Hepatocyte (in vitro differentiated cells): ENCODE measurements around the gene FAM20A. TPM values are rescaled to one million over a fixed set of nuclear protein-coding genes. Genes with fewer than 3 reads are reported as not detected.

Experiments used
- DNase-seq: peaks from one replicate; pipeline ENCODE4 v3.0.0-alpha.2; 2016; ENCODE audit warnings: low spot score
- H2AFZ ChIP-seq: fragments of 200-600 bp; sonication (generic); 2 replicates; pipeline ENCODE4 v1.6.0; 2016; ENCODE audit warnings: antibody characterized with exemption, mild to moderate bottlenecking
- H3K27ac ChIP-seq: fragments of 200-600 bp; sonication (generic); 2 replicates; pipeline ENCODE4 v1.5.1; 2016; ENCODE audit warnings: mild to moderate bottlenecking
- H3K27me3 ChIP-seq: fragments of 200-600 bp; sonication (generic); 2 replicates; pipeline ENCODE4 v1.6.1; 2016
- H3K36me3 ChIP-seq: fragments of 200-600 bp; sonication (generic); replicated peaks from 2 replicates; pipeline ENCODE4 v1.5.1; 2016; ENCODE audit warnings: low read depth; ENCODE audit not compliant: insufficient read depth
- H3K4me1 ChIP-seq: fragments of 200-600 bp; sonication (generic); 2 replicates; pipeline ENCODE4 v1.5.1; 2016; ENCODE audit warnings: mild to moderate bottlenecking, moderate library complexity; ENCODE audit not compliant: insufficient read depth
- H3K4me2 ChIP-seq: fragments of 200-600 bp; sonication (generic); 2 replicates; pipeline ENCODE4 v1.6.0; 2016
- H3K4me3 ChIP-seq: fragments of 200-600 bp; sonication (generic); 2 replicates; pipeline ENCODE4 v1.5.1; 2016; ENCODE audit warnings: mild to moderate bottlenecking
- H3K79me2 ChIP-seq: fragments of 200-600 bp; sonication (generic); 2 replicates; pipeline ENCODE4 v1.6.0; 2017; ENCODE audit warnings: mild to moderate bottlenecking
- H3K9me2 ChIP-seq: fragments of 200-600 bp; sonication (generic); replicated peaks from 2 replicates; pipeline ENCODE4 v1.6.0; 2017; ENCODE audit warnings: mild to moderate bottlenecking; ENCODE audit not compliant: insufficient read depth
- H3K9me3 ChIP-seq: fragments of 200-600 bp; sonication (generic); 2 replicates; pipeline ENCODE4 v1.5.1; 2016; ENCODE audit warnings: low read depth, mild to moderate bottlenecking
- H4K20me1 ChIP-seq: fragments of 200-600 bp; sonication (generic); 2 replicates; pipeline ENCODE4 v1.6.0; 2016; ENCODE audit warnings: mild to moderate bottlenecking; ENCODE audit not compliant: insufficient read depth, poor library complexity, severe bottlenecking
- EZH2 ChIP-seq: fragments of 200-600 bp; sonication (generic); IDR thresholded peaks from 2 replicates; pipeline ENCODE4 v1.6.1; 2016; ENCODE audit warnings: antibody characterized with exemption, mild to moderate bottlenecking, borderline replicate concordance
- EZH2phosphoT487 ChIP-seq: fragments of 200-600 bp; sonication (generic); IDR thresholded peaks from one replicate; pipeline ENCODE4 v1.6.1; 2018; ENCODE audit warnings: antibody characterized with exemption, mild to moderate bottlenecking, low read depth, moderate library complexity; ENCODE audit not compliant: unreplicated experiment, severe bottlenecking
- WGBS: methylation state at CpG from one replicate; pipeline ENCODE4 v1.1.6; 2016; ENCODE audit warnings: low lambda C conversion rate; ENCODE audit errors: missing lambda C conversion rate; 5-methylcytosine and 5-hydroxymethylcytosine counted together
- polyA plus RNA-seq: library from polyadenylated mRNA; unstranded; fragments of >200 nt; fragmentation: Nextera tagmentation; extraction: Ambion mirVana; gene quantifications from 2 replicates; pipeline ENCODE4 v1.2.1, GENCODE V29; 2016
- total RNA-seq: library from RNA; depleted of rRNA; stranded (reverse); fragments of >200 nt; gene quantifications from 2 replicates; pipeline ENCODE4 v1.2.3, GENCODE V29; 2014
- TF ChIP-seq, protein P1 (sequence below): fragments of 200-600 bp; sonication (generic); IDR thresholded peaks from 2 replicates; pipeline ENCODE4 v1.5.1; 2016; ENCODE audit warnings: antibody characterized with exemption, mild to moderate bottlenecking; ENCODE audit not compliant: poor library complexity

Gene FAM20A
- total and polyA plus RNA-seq, 2 experiments from 2014 or later = 19.9 to 39.7 TPM

DNA sequence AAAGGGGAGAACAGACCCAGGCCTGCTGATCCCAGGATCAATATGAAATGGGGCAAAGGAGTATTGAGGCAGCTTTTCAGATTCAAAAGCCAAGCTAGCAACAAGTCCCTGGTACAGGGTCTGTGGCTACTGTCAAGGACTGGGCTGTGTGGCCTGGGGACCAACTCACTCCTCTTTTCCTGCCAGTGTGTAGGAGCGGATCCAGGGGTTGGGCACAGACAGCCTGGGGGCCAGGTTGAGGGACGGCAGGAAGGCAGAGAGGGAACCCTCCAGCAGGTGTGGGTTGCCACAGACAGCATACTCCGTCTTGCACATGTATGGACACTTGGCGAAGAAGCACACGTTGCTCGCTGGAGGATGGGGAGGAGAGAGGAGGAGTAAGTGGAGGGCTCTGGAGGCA, 59.4 kb downstream of the FAM20A start:
- TF ChIP-seq EZH2 (no peak), EZH2phosphoT487 (no peak)
- TF ChIP-seq, protein P1, sequence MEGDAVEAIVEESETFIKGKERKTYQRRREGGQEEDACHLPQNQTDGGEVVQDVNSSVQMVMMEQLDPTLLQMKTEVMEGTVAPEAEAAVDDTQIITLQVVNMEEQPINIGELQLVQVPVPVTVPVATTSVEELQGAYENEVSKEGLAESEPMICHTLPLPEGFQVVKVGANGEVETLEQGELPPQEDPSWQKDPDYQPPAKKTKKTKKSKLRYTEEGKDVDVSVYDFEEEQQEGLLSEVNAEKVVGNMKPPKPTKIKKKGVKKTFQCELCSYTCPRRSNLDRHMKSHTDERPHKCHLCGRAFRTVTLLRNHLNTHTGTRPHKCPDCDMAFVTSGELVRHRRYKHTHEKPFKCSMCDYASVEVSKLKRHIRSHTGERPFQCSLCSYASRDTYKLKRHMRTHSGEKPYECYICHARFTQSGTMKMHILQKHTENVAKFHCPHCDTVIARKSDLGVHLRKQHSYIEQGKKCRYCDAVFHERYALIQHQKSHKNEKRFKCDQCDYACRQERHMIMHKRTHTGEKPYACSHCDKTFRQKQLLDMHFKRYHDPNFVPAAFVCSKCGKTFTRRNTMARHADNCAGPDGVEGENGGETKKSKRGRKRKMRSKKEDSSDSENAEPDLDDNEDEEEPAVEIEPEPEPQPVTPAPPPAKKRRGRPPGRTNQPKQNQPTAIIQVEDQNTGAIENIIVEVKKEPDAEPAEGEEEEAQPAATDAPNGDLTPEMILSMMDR = no peak

DNA sequence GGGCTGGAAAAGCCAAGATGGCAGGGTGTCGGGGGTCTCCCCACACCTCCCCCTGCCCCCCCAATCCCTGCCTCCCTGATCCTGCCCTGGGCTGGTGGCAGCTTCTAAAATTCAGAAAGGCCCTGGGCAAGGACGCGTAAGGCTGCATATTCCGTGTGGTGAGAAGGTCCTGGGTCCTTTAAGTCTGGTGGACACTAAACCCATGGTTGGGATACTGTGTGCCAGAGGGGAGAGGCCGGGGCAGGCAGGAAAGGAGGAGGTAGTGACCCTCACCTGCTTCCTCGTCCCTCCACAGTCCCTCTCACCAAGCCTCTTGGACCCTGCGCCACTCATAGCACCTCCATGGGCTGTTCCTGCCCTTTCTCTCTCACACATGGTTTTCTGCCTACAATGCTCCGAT, 60.2 kb downstream of the FAM20A start:
- DNase-seq = no peak
- H4K20me1 ChIP-seq = no peaks in the 10 kb centered on the region
- no peaks in the 10 kb centered on the region for H3K27me3 ChIP-seq
- H2AFZ ChIP-seq = no peak overlapping the region
- H3K9me3 ChIP-seq = no peaks in the 10 kb centered on the region
- TF ChIP-seq EZH2phosphoT487 (no peak), EZH2 (no peak)
- TF ChIP-seq, protein P1 = no peak
- 96% methylated on average over 8 of the region's 8 CpGs for WGBS
- H3K79me2 ChIP-seq = no peaks in the 10 kb centered on the region
- H3K4me2 ChIP-seq = no peak overlapping the region
- no peaks in the 10 kb centered on the region for H3K36me3 ChIP-seq
- no peaks in the 10 kb centered on the region for H3K9me2 ChIP-seq
- H3K4me3 ChIP-seq = no peak overlapping the region
- H3K27ac ChIP-seq = no peak overlapping the region
- H3K4me1 ChIP-seq = peaks cover 4% of the 10 kb centered on the region

More for the DNA sequence above, 59.4 kb downstream of the FAM20A start:
- peaks cover 4% of the 10 kb centered on the region for H3K4me1 ChIP-seq
- H3K36me3 ChIP-seq = no peaks in the 10 kb centered on the region
- no peak overlapping the region for H3K27ac ChIP-seq
- no peaks in the 10 kb centered on the region for H4K20me1 ChIP-seq
- no peak for DNase-seq
- H3K4me3 ChIP-seq = no peak overlapping the region
- 96% methylated on average over 6 of the region's 6 CpGs for WGBS
- no peaks in the 10 kb centered on the region for H3K79me2 ChIP-seq
- H3K27me3 ChIP-seq = no peaks in the 10 kb centered on the region
- no peaks in the 10 kb centered on the region for H3K9me3 ChIP-seq
- no peak overlapping the region for H3K4me2 ChIP-seq
- H2AFZ ChIP-seq = no peak overlapping the region
- no peaks in the 10 kb centered on the region for H3K9me2 ChIP-seq

DNA sequence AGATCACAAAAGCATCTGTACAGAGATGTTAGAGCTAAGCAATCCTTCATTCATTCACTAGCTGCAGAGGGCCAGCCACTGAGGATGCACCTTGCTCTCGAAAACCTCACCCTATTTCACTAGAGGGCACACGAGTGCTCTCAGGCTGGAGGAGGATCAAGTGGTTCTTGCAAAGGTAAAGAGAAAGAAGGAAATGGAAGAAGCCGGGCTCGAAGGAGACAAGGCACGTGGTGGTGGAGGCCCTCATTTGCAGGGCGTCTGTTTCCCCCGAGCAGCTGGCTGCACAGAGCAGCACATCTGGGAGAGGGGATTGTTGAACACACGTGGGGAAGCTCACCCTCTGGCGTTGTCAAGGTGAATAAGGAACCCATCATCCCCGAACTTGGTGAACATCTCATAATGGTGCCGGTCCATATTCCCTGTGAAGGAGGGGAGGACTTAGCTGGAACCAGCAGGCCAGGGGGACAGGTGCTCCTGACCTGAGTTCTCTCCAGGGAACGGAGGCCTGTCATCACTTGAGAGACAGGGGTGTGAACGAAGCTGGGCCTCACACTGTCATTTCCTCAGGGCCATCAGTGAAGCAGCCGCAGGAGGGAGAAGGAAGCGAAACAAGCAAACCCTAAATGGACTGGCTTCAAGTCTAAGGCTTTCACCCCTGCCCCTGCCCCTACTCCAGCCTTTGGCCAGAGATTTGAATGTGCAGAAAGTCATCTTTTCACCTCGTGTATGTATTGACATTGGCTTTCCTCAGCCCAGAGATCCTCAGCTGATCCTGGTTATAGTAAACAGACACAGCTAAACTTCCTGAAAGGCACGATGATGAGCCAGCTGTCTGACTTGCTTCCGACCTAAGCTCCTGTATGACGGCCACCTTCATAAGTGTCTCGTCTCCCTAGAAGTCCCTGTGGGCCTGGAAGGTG, 61.4 kb downstream of the FAM20A start:
- Histone ChIP-seq H2AFZ (no peak overlapping the region), H3K27ac (no peak overlapping the region), H3K9me3 (no peaks in the 10 kb centered on the region), H3K27me3 (no peaks in the 10 kb centered on the region), H3K4me3 (no peak overlapping the region), H3K79me2 (no peaks in the 10 kb centered on the region), H3K4me2 (no peak overlapping the region), H3K9me2 (no peaks in the 10 kb centered on the region), H3K36me3 (no peaks in the 10 kb centered on the region), H3K4me1 (peaks cover 4% of the 10 kb centered on the region), H4K20me1 (no peaks in the 10 kb centered on the region)
- peak; percentile 23 for DNase-seq
- TF ChIP-seq, protein P1 = peak; percentile 26
- TF ChIP-seq EZH2 (no peak), EZH2phosphoT487 (no peak)
- 84% methylated on average over 20 of the region's 20 CpGs for WGBS
